ENCODE results near the gene ARHGAP15.

- no peak for TF ChIP-seq CTCF (IDR thresholded peaks at IDR 0.05)
- no peak for TF ChIP-seq EP300 (IDR thresholded peaks at IDR 0.05)
- TF ChIP-seq POLR2AphosphoS5 (IDR thresholded peaks at IDR 0.05) = no peak
Measured at GRCh38 chr2:143807192-143807591, 678.0 kb downstream of the ARHGAP15 start.

All from gastroesophageal sphincter (tissue), 3 donors.